HuH-7.5 (cell line): ENCODE data around the gene CD7.
A peak's percentile ranks its signal among the peaks of the same experiment; 100 is the strongest.

ENCODE experiments used
- DNase-seq: peaks from one replicate; pipeline ENCODE4 v3.0.0; 2011; ENCODE audit warnings: low spot score

CD7 gene

GRCh38 chr17:82278786-82279391 lies 38.5 kb downstream of the CD7 start:
- no peak for DNase-seq

- no peak for DNase-seq
Measured at GRCh38 chr17:82278308-82278707, 39.1 kb downstream of the CD7 start.

GRCh38 chr17:82277851-82278250 lies 39.6 kb downstream of the CD7 start:
- DNase-seq: no peak

GRCh38 chr17:82276938-82277337 lies 40.5 kb downstream of the CD7 start:
- no peak for DNase-seq

GRCh38 chr17:82275326-82275725 lies 42.1 kb downstream of the CD7 start:
- DNase-seq: no peak

GRCh38 chr17:82274134-82275020 lies 43.0 kb downstream of the CD7 start:
- DNase-seq: no peak

- peak; percentile 89 for DNase-seq
Measured at GRCh38 chr17:82273327-82274133, 43.9 kb downstream of the CD7 start, which contains the start of gene CSNK1D. CSNK1D (minus strand) TSS chr17:82273700; CDS start chr17:82273381, 319 bp downstream.

GRCh38 chr17:82272495-82273326 lies 44.7 kb downstream of the CD7 start:
- peak; percentile 71 for DNase-seq

GRCh38 chr17:82271401-82271800 lies 46.0 kb downstream of the CD7 start:
- DNase-seq: no peak

GRCh38 chr17:82270651-82271050 lies 46.8 kb downstream of the CD7 start:
- no peak for DNase-seq

GRCh38 chr17:82269882-82270500 lies 47.4 kb downstream of the CD7 start:
- DNase-seq: no peak

- no peak for DNase-seq
Measured at GRCh38 chr17:82269138-82269881, 48.1 kb downstream of the CD7 start.

- DNase-seq: peak; percentile 84
Measured at GRCh38 chr17:82267575-82268379, 49.6 kb downstream of the CD7 start.

- no peak for DNase-seq
Measured at GRCh38 chr17:82266142-82266541, 51.3 kb downstream of the CD7 start.
